ENCODE data around the gene TLCD1.

DNA sequence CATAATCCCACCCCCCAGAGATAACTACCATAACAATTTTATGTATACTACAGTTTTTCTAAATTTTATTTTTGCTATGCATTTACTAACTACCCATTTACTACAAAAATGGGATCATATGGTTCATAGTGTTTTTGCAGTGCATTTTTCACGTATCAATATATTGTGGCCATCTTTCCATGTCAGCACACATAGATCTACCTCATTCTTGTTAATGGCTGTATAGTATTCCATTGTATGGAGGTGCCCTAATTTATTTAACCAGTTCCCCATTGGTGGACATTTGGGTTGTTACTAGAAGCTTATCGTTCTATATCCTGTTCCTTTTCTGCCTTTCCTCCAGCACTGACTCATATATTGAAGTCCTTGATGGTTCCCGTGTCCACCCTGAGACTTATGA, 37.0 kb downstream of the TLCD1 start:
- TF ChIP-seq, protein P1, sequence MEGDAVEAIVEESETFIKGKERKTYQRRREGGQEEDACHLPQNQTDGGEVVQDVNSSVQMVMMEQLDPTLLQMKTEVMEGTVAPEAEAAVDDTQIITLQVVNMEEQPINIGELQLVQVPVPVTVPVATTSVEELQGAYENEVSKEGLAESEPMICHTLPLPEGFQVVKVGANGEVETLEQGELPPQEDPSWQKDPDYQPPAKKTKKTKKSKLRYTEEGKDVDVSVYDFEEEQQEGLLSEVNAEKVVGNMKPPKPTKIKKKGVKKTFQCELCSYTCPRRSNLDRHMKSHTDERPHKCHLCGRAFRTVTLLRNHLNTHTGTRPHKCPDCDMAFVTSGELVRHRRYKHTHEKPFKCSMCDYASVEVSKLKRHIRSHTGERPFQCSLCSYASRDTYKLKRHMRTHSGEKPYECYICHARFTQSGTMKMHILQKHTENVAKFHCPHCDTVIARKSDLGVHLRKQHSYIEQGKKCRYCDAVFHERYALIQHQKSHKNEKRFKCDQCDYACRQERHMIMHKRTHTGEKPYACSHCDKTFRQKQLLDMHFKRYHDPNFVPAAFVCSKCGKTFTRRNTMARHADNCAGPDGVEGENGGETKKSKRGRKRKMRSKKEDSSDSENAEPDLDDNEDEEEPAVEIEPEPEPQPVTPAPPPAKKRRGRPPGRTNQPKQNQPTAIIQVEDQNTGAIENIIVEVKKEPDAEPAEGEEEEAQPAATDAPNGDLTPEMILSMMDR (IDR thresholded peaks at IDR 0.05), result no peak
- TF ChIP-seq POLR2A (IDR thresholded peaks at IDR 0.05), result no peak
